ENCODE measurements around the gene TNFRSF11A.

TNFRSF11A gene

GRCh38 chr18:62339106-62339988 is 14.2 kb downstream of the TNFRSF11A start:
- no peaks in the 10 kb centered on the region for H3K79me2 ChIP-seq (ENCODE audit: insufficient read depth, low read length)
- no peak overlapping the region for H3K4me2 ChIP-seq (ENCODE audit: insufficient read depth, low read length)
- no peaks in the 10 kb centered on the region for H3K36me3 ChIP-seq (ENCODE audit: insufficient read depth, low read length)
- H2AFZ ChIP-seq (ENCODE audit: low read depth, low read length) = no peak overlapping the region
- H3K27ac ChIP-seq (ENCODE audit: low read length) = no peak overlapping the region
- DNase-seq = no peak
- H3K9ac ChIP-seq (ENCODE audit: low read depth, low read length) = no peak overlapping the region
- peaks cover 9% of the 10 kb centered on the region for H3K27me3 ChIP-seq (ENCODE audit: insufficient read depth, low read length, poor library complexity)
- no peaks in the 10 kb centered on the region for H3K4me1 ChIP-seq (ENCODE audit: insufficient read depth, low read length)
- H4K20me1 ChIP-seq (ENCODE audit: insufficient read depth, low read length) = no peaks in the 10 kb centered on the region
- no peak for ATAC-seq (ENCODE audit: insufficient read depth, low read depth)
- H3K9me3 ChIP-seq (ENCODE audit: insufficient read depth, low read length, severe bottlenecking) = no peaks in the 10 kb centered on the region
- TF ChIP-seq, protein P1, sequence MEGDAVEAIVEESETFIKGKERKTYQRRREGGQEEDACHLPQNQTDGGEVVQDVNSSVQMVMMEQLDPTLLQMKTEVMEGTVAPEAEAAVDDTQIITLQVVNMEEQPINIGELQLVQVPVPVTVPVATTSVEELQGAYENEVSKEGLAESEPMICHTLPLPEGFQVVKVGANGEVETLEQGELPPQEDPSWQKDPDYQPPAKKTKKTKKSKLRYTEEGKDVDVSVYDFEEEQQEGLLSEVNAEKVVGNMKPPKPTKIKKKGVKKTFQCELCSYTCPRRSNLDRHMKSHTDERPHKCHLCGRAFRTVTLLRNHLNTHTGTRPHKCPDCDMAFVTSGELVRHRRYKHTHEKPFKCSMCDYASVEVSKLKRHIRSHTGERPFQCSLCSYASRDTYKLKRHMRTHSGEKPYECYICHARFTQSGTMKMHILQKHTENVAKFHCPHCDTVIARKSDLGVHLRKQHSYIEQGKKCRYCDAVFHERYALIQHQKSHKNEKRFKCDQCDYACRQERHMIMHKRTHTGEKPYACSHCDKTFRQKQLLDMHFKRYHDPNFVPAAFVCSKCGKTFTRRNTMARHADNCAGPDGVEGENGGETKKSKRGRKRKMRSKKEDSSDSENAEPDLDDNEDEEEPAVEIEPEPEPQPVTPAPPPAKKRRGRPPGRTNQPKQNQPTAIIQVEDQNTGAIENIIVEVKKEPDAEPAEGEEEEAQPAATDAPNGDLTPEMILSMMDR (IDR thresholded peaks at IDR 0.05; ENCODE audit: borderline replicate concordance, extremely low read depth, low read length, poor library complexity, severe bottlenecking) = no peak
- TF ChIP-seq EZH2 (IDR thresholded peaks at IDR 0.05; ENCODE audit: borderline replicate concordance, low read depth, low read length, severe bottlenecking) = no peak
- H3K4me3 ChIP-seq (ENCODE audit: low read depth in 1 of 2, low read length in 2 of 2) = no peak overlapping the region

- H3K4me3 ChIP-seq (ENCODE audit: low read depth in 1 of 2, low read length in 2 of 2) = no peak overlapping the region
- TF ChIP-seq EZH2 (IDR thresholded peaks at IDR 0.05; ENCODE audit: borderline replicate concordance, low read depth, low read length, severe bottlenecking) = no peak
- TF ChIP-seq, protein P1 (IDR thresholded peaks at IDR 0.05; ENCODE audit: borderline replicate concordance, extremely low read depth, low read length, poor library complexity, severe bottlenecking) = no peak
- H3K27ac ChIP-seq (ENCODE audit: low read length) = no peak overlapping the region
- H3K27me3 ChIP-seq (ENCODE audit: insufficient read depth, low read length, poor library complexity) = peaks cover 18% of the 10 kb centered on the region
- H3K4me2 ChIP-seq (ENCODE audit: insufficient read depth, low read length) = no peak overlapping the region
- no peaks in the 10 kb centered on the region for H3K36me3 ChIP-seq (ENCODE audit: insufficient read depth, low read length)
- DNase-seq (no peak), ATAC-seq (ENCODE audit: insufficient read depth, low read depth) (no peak)
- no peak overlapping the region for H3K9ac ChIP-seq (ENCODE audit: low read depth, low read length)
- H3K4me1 ChIP-seq (ENCODE audit: insufficient read depth, low read length) = no peaks in the 10 kb centered on the region
- H3K9me3 ChIP-seq (ENCODE audit: insufficient read depth, low read length, severe bottlenecking) = no peaks in the 10 kb centered on the region
- no peak overlapping the region for H2AFZ ChIP-seq (ENCODE audit: low read depth, low read length)
- no peaks in the 10 kb centered on the region for H3K79me2 ChIP-seq (ENCODE audit: insufficient read depth, low read length)
- H4K20me1 ChIP-seq (ENCODE audit: insufficient read depth, low read length) = no peaks in the 10 kb centered on the region
These were observed 15.9 kb downstream of the TNFRSF11A start for GRCh38 chr18:62340996-62341395.

DNA sequence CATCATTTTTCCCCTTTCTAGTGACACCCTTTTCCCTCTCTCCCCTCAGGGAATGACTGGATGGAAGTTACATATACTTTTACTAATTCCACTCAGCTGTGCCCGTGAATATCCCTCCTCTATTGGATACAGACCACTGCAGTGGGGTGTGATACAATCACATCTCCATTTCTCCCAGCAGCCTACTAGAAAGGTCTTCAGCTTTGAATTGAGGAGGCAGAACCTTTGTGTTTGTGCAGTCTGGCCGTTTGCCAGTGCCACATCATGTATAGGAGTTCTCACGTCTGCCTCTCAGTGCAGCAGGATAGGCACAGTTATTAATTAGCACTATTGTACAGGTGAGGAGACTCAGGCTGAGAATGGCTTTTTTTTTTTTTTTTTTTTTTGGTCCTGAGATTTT is 16.4 kb downstream of the TNFRSF11A start:
- no peak overlapping the region for H3K9ac ChIP-seq (ENCODE audit: low read depth, low read length)
- H2AFZ ChIP-seq (ENCODE audit: low read depth, low read length) = no peak overlapping the region
- no peaks in the 10 kb centered on the region for H3K79me2 ChIP-seq (ENCODE audit: insufficient read depth, low read length)
- H3K36me3 ChIP-seq (ENCODE audit: insufficient read depth, low read length) = no peaks in the 10 kb centered on the region
- H3K27me3 ChIP-seq (ENCODE audit: insufficient read depth, low read length, poor library complexity) = peaks cover 23% of the 10 kb centered on the region
- no peaks in the 10 kb centered on the region for H3K4me1 ChIP-seq (ENCODE audit: insufficient read depth, low read length)
- no peak for DNase-seq
- H3K27ac ChIP-seq (ENCODE audit: low read length) = no peak overlapping the region
- no peaks in the 10 kb centered on the region for H4K20me1 ChIP-seq (ENCODE audit: insufficient read depth, low read length)
- no peaks in the 10 kb centered on the region for H3K9me3 ChIP-seq (ENCODE audit: insufficient read depth, low read length, severe bottlenecking)
- no peak for ATAC-seq (ENCODE audit: insufficient read depth, low read depth)
- TF ChIP-seq, protein P1 (IDR thresholded peaks at IDR 0.05; ENCODE audit: borderline replicate concordance, extremely low read depth, low read length, poor library complexity, severe bottlenecking) = no peak
- TF ChIP-seq EZH2 (IDR thresholded peaks at IDR 0.05; ENCODE audit: borderline replicate concordance, low read depth, low read length, severe bottlenecking) = no peak
- no peak overlapping the region for H3K4me2 ChIP-seq (ENCODE audit: insufficient read depth, low read length)
- H3K4me3 ChIP-seq (ENCODE audit: low read depth in 1 of 2, low read length in 2 of 2) = no peak overlapping the region
